ENCODE measurements around the gene CAPS. TPM values are rescaled to one million over a fixed set of nuclear protein-coding genes. Genes with fewer than 3 reads are reported as not detected.

Gene CAPS
- total RNA-seq, 1 experiment from 2014 or later = 7.2 TPM

- Mint-ChIP-seq H3K27me3 (ENCODE audit: insufficient read depth, unreplicated experiment) (no peaks in the 10 kb centered on the region), H3K4me3 (ENCODE audit: unreplicated experiment) (no peak overlapping the region), H3K9me3 (ENCODE audit: unreplicated experiment) (no peaks in the 10 kb centered on the region), H3K36me3 (ENCODE audit: insufficient read depth, unreplicated experiment) (peaks cover 35% of the 10 kb centered on the region), H3K4me1 (ENCODE audit: low read depth, unreplicated experiment) (peaks cover 2% of the 10 kb centered on the region), H3K27ac (ENCODE audit: unreplicated experiment) (no peak overlapping the region)
- intact Hi-C loops (cut with micrococcal nuclease; ENCODE audit: unreplicated experiment) = no loop called here
- H3K27me3 ChIP-seq (replicated peaks; ENCODE audit: control insufficient read depth, insufficient read depth, low read length) = no peaks in the 10 kb centered on the region
- H3K36me3 ChIP-seq (ENCODE audit: control insufficient read depth, insufficient read depth, low read length) = no peaks in the 10 kb centered on the region; the same call in 1 of the 2 replicates
- H3K4me3 ChIP-seq (ENCODE audit: low read depth, low read length) = no peak overlapping the region
- H3K4me1 ChIP-seq = no peaks in the 10 kb centered on the region
- DNase-seq = no peak
- H3K9me3 ChIP-seq = no peaks in the 10 kb centered on the region
- TF ChIP-seq, protein P1, sequence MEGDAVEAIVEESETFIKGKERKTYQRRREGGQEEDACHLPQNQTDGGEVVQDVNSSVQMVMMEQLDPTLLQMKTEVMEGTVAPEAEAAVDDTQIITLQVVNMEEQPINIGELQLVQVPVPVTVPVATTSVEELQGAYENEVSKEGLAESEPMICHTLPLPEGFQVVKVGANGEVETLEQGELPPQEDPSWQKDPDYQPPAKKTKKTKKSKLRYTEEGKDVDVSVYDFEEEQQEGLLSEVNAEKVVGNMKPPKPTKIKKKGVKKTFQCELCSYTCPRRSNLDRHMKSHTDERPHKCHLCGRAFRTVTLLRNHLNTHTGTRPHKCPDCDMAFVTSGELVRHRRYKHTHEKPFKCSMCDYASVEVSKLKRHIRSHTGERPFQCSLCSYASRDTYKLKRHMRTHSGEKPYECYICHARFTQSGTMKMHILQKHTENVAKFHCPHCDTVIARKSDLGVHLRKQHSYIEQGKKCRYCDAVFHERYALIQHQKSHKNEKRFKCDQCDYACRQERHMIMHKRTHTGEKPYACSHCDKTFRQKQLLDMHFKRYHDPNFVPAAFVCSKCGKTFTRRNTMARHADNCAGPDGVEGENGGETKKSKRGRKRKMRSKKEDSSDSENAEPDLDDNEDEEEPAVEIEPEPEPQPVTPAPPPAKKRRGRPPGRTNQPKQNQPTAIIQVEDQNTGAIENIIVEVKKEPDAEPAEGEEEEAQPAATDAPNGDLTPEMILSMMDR (IDR thresholded peaks at IDR 0.05; ENCODE audit: insufficient read depth in 1 of 2, low read depth in 1 of 2, low read length in 1 of 2, severe bottlenecking in 1 of 2, unreplicated experiment in 1 of 2) = no peak
- ChIA-PET CTCF (no interaction called here), POLR2A (no interaction called here)
- no TSS peak for BruUV-seq (replicated peaks)
Measured at GRCh38 chr19:5894704-5895349, 19.2 kb upstream of the CAPS start.

DNA sequence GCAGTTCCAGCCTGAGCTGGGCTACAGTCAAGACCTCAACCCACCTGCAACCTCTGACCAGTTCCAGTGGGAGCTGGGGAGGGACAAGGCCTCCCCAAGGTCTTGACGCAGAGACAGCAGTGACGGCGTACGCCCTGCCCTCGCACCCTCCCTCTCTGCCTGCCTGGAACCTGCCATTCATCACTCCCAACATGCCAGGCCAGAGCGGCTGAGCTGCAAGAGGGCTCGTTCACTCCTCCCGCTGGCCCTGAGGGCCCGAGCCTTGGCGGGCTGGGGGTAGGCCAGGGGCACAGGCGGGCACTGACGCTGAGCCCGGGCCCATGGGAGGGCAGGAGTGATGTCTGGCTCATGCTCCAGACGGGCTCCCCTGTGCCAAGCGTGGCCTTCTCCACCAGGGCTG lies 18.6 kb upstream of the CAPS start:
- Histone ChIP-seq H3K4me1 (no peaks in the 10 kb centered on the region), H3K4me3 (ENCODE audit: low read depth, low read length) (no peak overlapping the region), H3K36me3 (ENCODE audit: control insufficient read depth, insufficient read depth, low read length) (no peaks in the 10 kb centered on the region; the same call in 1 of the 2 replicates), H3K9me3 (no peaks in the 10 kb centered on the region), H3K27me3 (replicated peaks; ENCODE audit: control insufficient read depth, insufficient read depth, low read length) (no peaks in the 10 kb centered on the region)
- Mint-ChIP-seq H3K36me3 (ENCODE audit: insufficient read depth, unreplicated experiment) (peaks cover 41% of the 10 kb centered on the region), H3K27me3 (ENCODE audit: insufficient read depth, unreplicated experiment) (no peaks in the 10 kb centered on the region), H3K9me3 (ENCODE audit: unreplicated experiment) (no peaks in the 10 kb centered on the region), H3K4me3 (ENCODE audit: unreplicated experiment) (no peak overlapping the region), H3K4me1 (ENCODE audit: low read depth, unreplicated experiment) (no peaks in the 10 kb centered on the region), H3K27ac (ENCODE audit: unreplicated experiment) (no peak overlapping the region)
- BruUV-seq (replicated peaks) = no TSS peak
- intact Hi-C loops (cut with micrococcal nuclease; ENCODE audit: unreplicated experiment) = no loop called here
- no peak for DNase-seq
- CTCF ChIA-PET = no interaction called here
- POLR2A ChIA-PET = no interaction called here
- TF ChIP-seq, protein P1 (IDR thresholded peaks at IDR 0.05; ENCODE audit: insufficient read depth in 1 of 2, low read depth in 1 of 2, low read length in 1 of 2, severe bottlenecking in 1 of 2, unreplicated experiment in 1 of 2) = no peak

DNA sequence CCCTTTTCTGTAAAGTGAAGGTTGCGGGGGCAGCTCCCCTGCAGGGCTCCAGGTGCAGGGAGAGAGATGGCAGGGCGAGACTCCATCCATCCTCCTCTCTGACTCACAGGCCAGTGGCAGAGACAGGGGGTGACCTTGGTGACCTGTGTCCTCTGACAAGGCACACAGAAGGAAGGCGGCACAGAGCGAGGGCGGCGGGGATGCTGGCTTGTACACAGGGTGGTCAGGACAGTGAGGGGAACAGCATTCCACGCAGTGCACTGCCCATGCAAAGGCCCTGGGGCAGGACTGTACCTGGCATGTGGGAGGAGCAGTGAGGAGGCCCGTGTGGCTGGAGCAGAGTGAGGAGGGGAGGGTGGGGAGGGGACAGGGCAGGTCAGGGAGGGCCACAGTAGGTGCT lies 18.2 kb upstream of the CAPS start:
- intact Hi-C loops (cut with micrococcal nuclease; ENCODE audit: unreplicated experiment) = no loop called here
- no peaks in the 10 kb centered on the region for H3K9me3 Mint-ChIP-seq (ENCODE audit: unreplicated experiment)
- Histone ChIP-seq H3K9me3 (no peaks in the 10 kb centered on the region), H3K4me1 (no peaks in the 10 kb centered on the region), H3K36me3 (ENCODE audit: control insufficient read depth, insufficient read depth, low read length) (no peaks in the 10 kb centered on the region; the same call in 1 of the 2 replicates), H3K27me3 (replicated peaks; ENCODE audit: control insufficient read depth, insufficient read depth, low read length) (no peaks in the 10 kb centered on the region), H3K4me3 (ENCODE audit: low read depth, low read length) (no peak overlapping the region)
- DNase-seq = no peak
- H3K4me1 Mint-ChIP-seq (ENCODE audit: low read depth, unreplicated experiment) = no peaks in the 10 kb centered on the region
- ChIA-PET POLR2A (no interaction called here), CTCF (no interaction called here)
- TF ChIP-seq, protein P1 (IDR thresholded peaks at IDR 0.05; ENCODE audit: insufficient read depth in 1 of 2, low read depth in 1 of 2, low read length in 1 of 2, severe bottlenecking in 1 of 2, unreplicated experiment in 1 of 2) = no peak
- H3K27ac Mint-ChIP-seq (ENCODE audit: unreplicated experiment) = no peak overlapping the region
- H3K4me3 Mint-ChIP-seq (ENCODE audit: unreplicated experiment) = no peak overlapping the region
- H3K36me3 Mint-ChIP-seq (ENCODE audit: insufficient read depth, unreplicated experiment) = peaks cover 41% of the 10 kb centered on the region
- no TSS peak for BruUV-seq (replicated peaks)
- no peaks in the 10 kb centered on the region for H3K27me3 Mint-ChIP-seq (ENCODE audit: insufficient read depth, unreplicated experiment)
